HL-60 (cell line): ENCODE data around the gene PCDHA4.

Experiments used
- DNase-seq, 2 experiments: peaks; one replicate each; pipeline ENCODE4 v3.0.0-alpha.2; 2010 to 2020; ENCODE audit warnings: low read depth in 1 of 2, low spot score in 1 of 2
- H3K27ac ChIP-seq: fragments of 250-450 bp; sonication (Bioruptor Pico); replicated peaks from 2 replicates; pipeline ENCODE4 v1.5.1; 2020; ENCODE audit warnings: mild to moderate bottlenecking, moderate library complexity
- H3K27me3 ChIP-seq: fragments of 250-450 bp; sonication (Bioruptor Pico); 2 replicates; pipeline ENCODE4 v1.5.1; 2021; ENCODE audit warnings: mild to moderate bottlenecking, moderate library complexity; ENCODE audit not compliant: insufficient read depth, poor library complexity, severe bottlenecking
- H3K4me3 ChIP-seq: replicated peaks from 2 replicates; pipeline ENCODE4 v1.5.1; 2011; ENCODE audit warnings: mild to moderate bottlenecking, control low read depth, low read length; ENCODE audit not compliant: insufficient read depth
- CTCF ChIP-seq: IDR thresholded peaks from one replicate; pipeline ENCODE4 v1.5.1; 2011; ENCODE audit warnings: low read length, control low read depth, inconsistent platforms; ENCODE audit not compliant: insufficient read depth
- GABPA ChIP-seq: IDR thresholded peaks from 2 replicates; pipeline ENCODE4 v1.6.1; 2012; ENCODE audit warnings: low read depth
- POLR2AphosphoS5 ChIP-seq: IDR thresholded peaks from 2 replicates; pipeline ENCODE4 v1.6.1; 2012; ENCODE audit warnings: low read depth
- REST ChIP-seq: IDR thresholded peaks from 2 replicates; pipeline ENCODE4 v1.6.1; 2012; ENCODE audit warnings: low read depth; ENCODE audit not compliant: insufficient replicate concordance
- SPI1 ChIP-seq: IDR thresholded peaks from 2 replicates; pipeline ENCODE4 v1.6.1; 2012; ENCODE audit warnings: low read depth, mild to moderate bottlenecking, borderline replicate concordance
- long read RNA-seq: library from polyadenylated mRNA; unstranded; transcript quantifications from one replicate; pipeline ENCODE4 v2.0.0, GENCODE V29; 2020

Gene PCDHA4
- long read RNA-seq: 0 reads

GRCh38 chr5:140806834-140807775, at the start of gene PCDHA4:
TSS of gene PCDHA4 (plus strand) at chr5:140807068.
- H3K27me3 ChIP-seq: no peaks in the 10 kb centered on the region
- no peak within 1 kb of the TSS for H3K27ac ChIP-seq
- no peak for DNase-seq
- no peak within 1 kb of the TSS for H3K4me3 ChIP-seq
- TF ChIP-seq GABPA (no peak), CTCF (peak; percentile 3), POLR2AphosphoS5 (no peak), SPI1 (no peak), REST (no peak)

GRCh38 chr5:140764177-140764973, 42.5 kb upstream of the PCDHA4 start:
- Histone ChIP-seq H3K27me3 (no peaks in the 10 kb centered on the region), H3K4me3 (no peak overlapping the region), H3K27ac (no peak overlapping the region)
- no peak for DNase-seq
- TF ChIP-seq CTCF (no peak), SPI1 (no peak), GABPA (no peak), REST (no peak), POLR2AphosphoS5 (no peak)

GRCh38 chr5:140767444-140767843, 39.4 kb upstream of the PCDHA4 start:
- TF ChIP-seq CTCF (no peak), REST (no peak), POLR2AphosphoS5 (no peak), GABPA (no peak), SPI1 (no peak)
- Histone ChIP-seq H3K27me3 (no peaks in the 10 kb centered on the region), H3K4me3 (no peak overlapping the region), H3K27ac (no peak overlapping the region)
- no peak for DNase-seq
